Measurements from ENCODE around the gene TTC33. TPM values are rescaled to one million over a fixed set of nuclear protein-coding genes. Genes with fewer than 3 reads are reported as not detected.

The TTC33 gene
- total and polyA plus RNA-seq, 2 of the 4 experiments (the other 2 are of a cell fraction), result 3.1 to 8.1 TPM

DNA sequence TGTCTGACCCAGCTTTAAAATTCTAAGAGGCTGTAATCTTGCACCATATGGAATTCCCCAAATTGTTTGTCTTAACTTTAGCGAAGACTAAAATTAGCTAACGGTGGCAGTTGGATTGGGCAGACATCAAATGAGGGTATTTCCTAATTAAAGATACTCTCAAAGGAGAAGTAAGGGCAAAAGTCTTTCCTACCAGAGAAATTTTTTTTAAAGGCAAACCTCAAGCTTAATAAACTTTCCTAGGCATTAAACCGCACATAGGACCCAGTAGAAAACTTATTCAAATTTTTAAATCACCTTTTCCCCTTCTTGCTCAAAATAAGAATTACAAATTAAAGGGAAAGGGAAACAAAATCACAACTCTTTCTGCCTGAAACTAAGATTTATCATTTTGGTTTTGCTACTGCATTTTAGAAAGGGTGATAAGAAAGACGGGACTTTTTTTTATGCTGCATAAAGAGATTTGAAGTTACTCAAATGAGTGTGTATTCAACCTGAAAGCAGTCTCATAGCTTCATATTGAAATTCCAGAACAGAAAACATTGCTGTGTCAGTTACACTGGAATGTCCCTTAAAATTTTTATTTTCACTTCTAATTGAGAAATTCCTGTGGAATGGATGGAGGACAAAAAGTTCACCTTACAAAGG, 265.2 kb downstream of the TTC33 start:
- Histone ChIP-seq H3K23ac (ENCODE audit: low read depth, low read length) (no peak overlapping the region), H4K8ac (ENCODE audit: low read depth in 2 of 2, low read length in 2 of 2) (no peak overlapping the region), H3K36me3 (ENCODE audit: control insufficient read depth, insufficient read depth, low read length) (no peaks in the 10 kb centered on the region), H3K79me1 (ENCODE audit: low read depth in 1 of 2, low read length in 2 of 2) (no peaks in the 10 kb centered on the region), H4K91ac (ENCODE audit: insufficient read depth, low read depth, low read length) (no peak overlapping the region), H3K9ac (ENCODE audit: low read depth, low read length) (no peak overlapping the region), H3K9me3 (ENCODE audit: control insufficient read depth, insufficient read depth, low read length) (no peaks in the 10 kb centered on the region), H3K27me3 (ENCODE audit: control insufficient read depth, insufficient read depth, low read length) (no peaks in the 10 kb centered on the region), H3K27ac (ENCODE audit: insufficient read depth, low read length) (no peak overlapping the region), H3K4me3 (ENCODE audit: insufficient read depth, low read depth, low read length) (no peak overlapping the region), H4K20me1 (ENCODE audit: insufficient read depth, low read length) (no peaks in the 10 kb centered on the region), H2BK120ac (ENCODE audit: low read depth, low read length) (no peak overlapping the region), H3K9me1 (ENCODE audit: insufficient read depth, low read length) (peaks cover 2% of the 10 kb centered on the region; the same call in 1 of the 2 replicates), H3K18ac (ENCODE audit: low read depth, low read length) (no peak overlapping the region), H3K14ac (replicated peaks; ENCODE audit: low read depth, low read length) (no peak overlapping the region), H2AK5ac (ENCODE audit: low read depth, low read length) (no peak overlapping the region), H2AK9ac (replicated peaks; ENCODE audit: low read depth, low read length, poor library complexity) (no peak overlapping the region), H2BK5ac (ENCODE audit: low read depth, low read length, poor library complexity, severe bottlenecking) (no peak overlapping the region), H2BK20ac (ENCODE audit: low read depth, low read length) (no peak overlapping the region), H3K4me2 (ENCODE audit: low read depth, low read length) (no peak overlapping the region; the same call in 1 of the 2 replicates), H4K5ac (ENCODE audit: low read depth, low read length) (no peak overlapping the region), H3K4me1 (ENCODE audit: control insufficient read depth, insufficient read depth, low read length) (no peaks in the 10 kb centered on the region; the same call in 1 of the 2 replicates), H2AFZ (replicated peaks; ENCODE audit: low read length, poor library complexity) (no peak overlapping the region), H2BK15ac (ENCODE audit: low read depth, low read length) (no peak overlapping the region), H3K56ac (ENCODE audit: extremely low read depth, insufficient read depth, low read length) (no peak overlapping the region), H3K4ac (ENCODE audit: low read depth, low read length) (no peak overlapping the region)
- CTCF ChIA-PET, result no interaction called here
- POLR2A ChIA-PET (ENCODE audit: unreplicated experiment), result no interaction called here
- no TSS peak for BruUV-seq (replicated peaks)
- ATAC-seq (ENCODE audit: low read depth) (0 out of 2 replicates have a peak, but pooled peaks have one; percentile 40), DNase-seq (no peak)
- WGBS, 2 experiments (ENCODE audit: extremely low coverage in 2 of 2, insufficient read length in 1 of 2), result no CpG with 5 or more reads among the region's 4 CpGs
- no peak for TF ChIP-seq BHLHE40 (IDR thresholded peaks at IDR 0.05; ENCODE audit: low read depth, low read length)
- no peak for TF ChIP-seq MXI1 (IDR thresholded peaks at IDR 0.05; ENCODE audit: borderline replicate concordance, low read depth, low read length)
- TF ChIP-seq, protein P1, sequence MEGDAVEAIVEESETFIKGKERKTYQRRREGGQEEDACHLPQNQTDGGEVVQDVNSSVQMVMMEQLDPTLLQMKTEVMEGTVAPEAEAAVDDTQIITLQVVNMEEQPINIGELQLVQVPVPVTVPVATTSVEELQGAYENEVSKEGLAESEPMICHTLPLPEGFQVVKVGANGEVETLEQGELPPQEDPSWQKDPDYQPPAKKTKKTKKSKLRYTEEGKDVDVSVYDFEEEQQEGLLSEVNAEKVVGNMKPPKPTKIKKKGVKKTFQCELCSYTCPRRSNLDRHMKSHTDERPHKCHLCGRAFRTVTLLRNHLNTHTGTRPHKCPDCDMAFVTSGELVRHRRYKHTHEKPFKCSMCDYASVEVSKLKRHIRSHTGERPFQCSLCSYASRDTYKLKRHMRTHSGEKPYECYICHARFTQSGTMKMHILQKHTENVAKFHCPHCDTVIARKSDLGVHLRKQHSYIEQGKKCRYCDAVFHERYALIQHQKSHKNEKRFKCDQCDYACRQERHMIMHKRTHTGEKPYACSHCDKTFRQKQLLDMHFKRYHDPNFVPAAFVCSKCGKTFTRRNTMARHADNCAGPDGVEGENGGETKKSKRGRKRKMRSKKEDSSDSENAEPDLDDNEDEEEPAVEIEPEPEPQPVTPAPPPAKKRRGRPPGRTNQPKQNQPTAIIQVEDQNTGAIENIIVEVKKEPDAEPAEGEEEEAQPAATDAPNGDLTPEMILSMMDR (conservative IDR thresholded peaks at IDR 0.05; ENCODE audit: low read depth, low read length), result no peak
- no peak for TF ChIP-seq MAZ (IDR thresholded peaks at IDR 0.05; ENCODE audit: borderline replicate concordance, low read depth, low read length)
- no peak for TF ChIP-seq MAFK (IDR thresholded peaks at IDR 0.05; ENCODE audit: low read depth, low read length)
- no peak for TF ChIP-seq RAD21 (IDR thresholded peaks at IDR 0.05; ENCODE audit: low read length)
- TF ChIP-seq CEBPB (IDR thresholded peaks at IDR 0.05; ENCODE audit: low read depth, low read length), result no peak
- no peak for TF ChIP-seq NFE2L2 (IDR thresholded peaks at IDR 0.05; ENCODE audit: low read depth, low read length)
- TF ChIP-seq, protein P2, sequence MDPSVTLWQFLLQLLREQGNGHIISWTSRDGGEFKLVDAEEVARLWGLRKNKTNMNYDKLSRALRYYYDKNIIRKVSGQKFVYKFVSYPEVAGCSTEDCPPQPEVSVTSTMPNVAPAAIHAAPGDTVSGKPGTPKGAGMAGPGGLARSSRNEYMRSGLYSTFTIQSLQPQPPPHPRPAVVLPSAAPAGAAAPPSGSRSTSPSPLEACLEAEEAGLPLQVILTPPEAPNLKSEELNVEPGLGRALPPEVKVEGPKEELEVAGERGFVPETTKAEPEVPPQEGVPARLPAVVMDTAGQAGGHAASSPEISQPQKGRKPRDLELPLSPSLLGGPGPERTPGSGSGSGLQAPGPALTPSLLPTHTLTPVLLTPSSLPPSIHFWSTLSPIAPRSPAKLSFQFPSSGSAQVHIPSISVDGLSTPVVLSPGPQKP (IDR thresholded peaks at IDR 0.05; ENCODE audit: borderline replicate concordance, low read depth, low read length), result no peak
- no peak for TF ChIP-seq SMC3 (IDR thresholded peaks at IDR 0.05; ENCODE audit: low read depth, low read length)
- dilution Hi-C loops (cut with HindIII; ENCODE audit: low sequenced_read_pairs, unreplicated experiment), result no loop called here
- intact Hi-C loops (cut with micrococcal nuclease), result no loop called here
- in situ Hi-C loops (cut with MboI; ENCODE audit: low sequenced_read_pairs), result no loop called here

Data from IMR-90 (cell line).